ENCODE results near the gene PEX11G.

Gene PEX11G

GRCh38 chr19:7429638-7430282 lies 59.1 kb downstream of the PEX11G start:
- TF ChIP-seq GABPA (IDR thresholded peaks at IDR 0.05; ENCODE audit: low read depth) = no peak
- no peak for TF ChIP-seq REST (IDR thresholded peaks at IDR 0.05; ENCODE audit: insufficient replicate concordance, low read depth)
- no peak for TF ChIP-seq SPI1 (IDR thresholded peaks at IDR 0.05; ENCODE audit: borderline replicate concordance, low read depth)
- Histone ChIP-seq H3K27ac (replicated peaks) (no peak overlapping the region), H3K27me3 (ENCODE audit: insufficient read depth, poor library complexity, severe bottlenecking) (no peaks in the 10 kb centered on the region), H3K4me3 (replicated peaks; ENCODE audit: insufficient read depth, low read length) (no peak overlapping the region)
- no peak for DNase-seq (ENCODE audit: low read depth in 1 of 2, low spot score in 1 of 2)

DNA sequence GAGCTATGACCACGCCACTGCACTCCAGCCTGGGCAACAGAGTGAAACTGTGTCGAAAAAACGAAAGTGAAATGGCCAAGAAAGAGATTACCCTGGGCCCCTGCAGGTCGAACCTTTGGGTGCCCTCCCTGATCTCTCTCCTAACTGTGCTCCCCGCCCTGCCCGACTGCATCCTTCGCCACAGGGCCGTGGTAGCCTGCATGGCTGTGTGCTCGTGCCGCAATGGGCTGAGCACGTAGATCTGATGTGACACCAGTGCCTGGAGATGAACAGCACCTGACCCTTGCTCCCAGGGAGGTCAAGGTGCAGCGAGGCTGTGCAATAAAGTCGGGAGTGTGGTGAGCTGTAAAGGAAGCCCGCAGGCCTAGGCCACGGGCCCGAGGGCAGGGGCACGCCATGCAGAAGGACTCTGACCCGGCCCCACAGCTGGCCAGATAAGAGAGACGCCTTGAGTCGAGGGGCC lies 60.2 kb downstream of the PEX11G start:
- DNase-seq (ENCODE audit: low read depth in 1 of 2, low spot score in 1 of 2) = no peak
- no peak for TF ChIP-seq SPI1 (IDR thresholded peaks at IDR 0.05; ENCODE audit: borderline replicate concordance, low read depth)
- TF ChIP-seq, protein P1, sequence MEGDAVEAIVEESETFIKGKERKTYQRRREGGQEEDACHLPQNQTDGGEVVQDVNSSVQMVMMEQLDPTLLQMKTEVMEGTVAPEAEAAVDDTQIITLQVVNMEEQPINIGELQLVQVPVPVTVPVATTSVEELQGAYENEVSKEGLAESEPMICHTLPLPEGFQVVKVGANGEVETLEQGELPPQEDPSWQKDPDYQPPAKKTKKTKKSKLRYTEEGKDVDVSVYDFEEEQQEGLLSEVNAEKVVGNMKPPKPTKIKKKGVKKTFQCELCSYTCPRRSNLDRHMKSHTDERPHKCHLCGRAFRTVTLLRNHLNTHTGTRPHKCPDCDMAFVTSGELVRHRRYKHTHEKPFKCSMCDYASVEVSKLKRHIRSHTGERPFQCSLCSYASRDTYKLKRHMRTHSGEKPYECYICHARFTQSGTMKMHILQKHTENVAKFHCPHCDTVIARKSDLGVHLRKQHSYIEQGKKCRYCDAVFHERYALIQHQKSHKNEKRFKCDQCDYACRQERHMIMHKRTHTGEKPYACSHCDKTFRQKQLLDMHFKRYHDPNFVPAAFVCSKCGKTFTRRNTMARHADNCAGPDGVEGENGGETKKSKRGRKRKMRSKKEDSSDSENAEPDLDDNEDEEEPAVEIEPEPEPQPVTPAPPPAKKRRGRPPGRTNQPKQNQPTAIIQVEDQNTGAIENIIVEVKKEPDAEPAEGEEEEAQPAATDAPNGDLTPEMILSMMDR (IDR thresholded peaks at IDR 0.05; ENCODE audit: insufficient read depth, low read length) = no peak
- TF ChIP-seq REST (IDR thresholded peaks at IDR 0.05; ENCODE audit: insufficient replicate concordance, low read depth) = no peak
- no peak for TF ChIP-seq GABPA (IDR thresholded peaks at IDR 0.05; ENCODE audit: low read depth)
- no peak for TF ChIP-seq POLR2AphosphoS5 (IDR thresholded peaks at IDR 0.05; ENCODE audit: low read depth)
- Histone ChIP-seq H3K27me3 (ENCODE audit: insufficient read depth, poor library complexity, severe bottlenecking) (no peaks in the 10 kb centered on the region), H3K4me3 (replicated peaks; ENCODE audit: insufficient read depth, low read length) (no peak overlapping the region), H3K27ac (replicated peaks) (no peak overlapping the region)

- no peaks in the 10 kb centered on the region for H3K27me3 ChIP-seq (ENCODE audit: insufficient read depth, poor library complexity, severe bottlenecking)
- no peak for TF ChIP-seq GABPA (IDR thresholded peaks at IDR 0.05; ENCODE audit: low read depth)
- TF ChIP-seq SPI1 (IDR thresholded peaks at IDR 0.05; ENCODE audit: borderline replicate concordance, low read depth) = no peak
- no peak for TF ChIP-seq POLR2AphosphoS5 (IDR thresholded peaks at IDR 0.05; ENCODE audit: low read depth)
- no peak for TF ChIP-seq REST (IDR thresholded peaks at IDR 0.05; ENCODE audit: insufficient replicate concordance, low read depth)
- TF ChIP-seq, protein P1 (IDR thresholded peaks at IDR 0.05; ENCODE audit: insufficient read depth, low read length) = no peak
- H3K27ac ChIP-seq (replicated peaks) = no peak overlapping the region
- DNase-seq (ENCODE audit: low read depth in 1 of 2, low spot score in 1 of 2) = no peak
- H3K4me3 ChIP-seq (replicated peaks; ENCODE audit: insufficient read depth, low read length) = no peak overlapping the region
Observed at GRCh38 chr19:7427944-7428343, 60.9 kb downstream of the PEX11G start.
